Naive B cell (primary cell): ENCODE results near the gene HBA1. TPM values are rescaled to one million over a fixed set of nuclear protein-coding genes. Genes with fewer than 3 reads are reported as not detected.
"Not testable (repeated sequence)": the region's sequence is repeated elsewhere in the genome, so short reads cannot be mapped to it uniquely, and the experiment has no call there.

Source experiments
- ATAC-seq, 2 donors: fragments of 150-1000 bp; cut with Tn5 transposase; 2 replicates each; pipeline ENCODE4 v1.10.0; 2021; ENCODE audit warnings: low read depth in 2 of 2, mild to moderate bottlenecking in 2 of 2, moderate library complexity in 2 of 2
- DNase-seq: peaks from one replicate; pipeline ENCODE4 v3.0.0; 2022
- H3K27ac Mint-ChIP-seq, 6 donors: one replicate each; pipeline ENCODE4 v1.8.0; 2020 to 2022; ENCODE audit warnings: mild to moderate bottlenecking in 6 of 6, mixed read lengths in 6 of 6, moderate library complexity in 5 of 6, inconsistent platforms in 2 of 6
- H3K27me3 Mint-ChIP-seq, 3 donors: one replicate each; pipeline ENCODE4 v1.8.0; 2021 to 2022; ENCODE audit warnings: mixed read lengths in 3 of 3, mild to moderate bottlenecking in 1 of 3
- H3K36me3 Mint-ChIP-seq, 2 donors: one replicate each; pipeline ENCODE4 v1.8.0; 2020 to 2022; ENCODE audit warnings: mixed read lengths in 2 of 2, inconsistent platforms in 1 of 2, mild to moderate bottlenecking in 1 of 2
- H3K4me1 Mint-ChIP-seq, 3 donors: one replicate each; pipeline ENCODE4 v1.8.0; 2020 to 2022; ENCODE audit warnings: mixed read lengths in 3 of 3, inconsistent platforms in 1 of 3, mild to moderate bottlenecking in 1 of 3, moderate library complexity in 1 of 3
- H3K4me3 Mint-ChIP-seq, 8 donors: one replicate each; pipeline ENCODE4 v1.8.0; 2020 to 2022; ENCODE audit warnings: mild to moderate bottlenecking in 8 of 8, mixed read lengths in 8 of 8, moderate library complexity in 8 of 8, inconsistent platforms in 2 of 8
- H3K9me3 Mint-ChIP-seq, 7 donors: one replicate each; pipeline ENCODE4 v1.8.0; 2020 to 2022; ENCODE audit warnings: mixed read lengths in 7 of 7, mild to moderate bottlenecking in 5 of 7, inconsistent platforms in 2 of 7, moderate library complexity in 1 of 7
- polyA plus RNA-seq, 6 donors: library from polyadenylated mRNA; unstranded; fragments of 300-500 nt; fragmentation: Illumina TruSeq; gene quantifications; one replicate each; pipeline ENCODE4 v1.2.3, GENCODE V29; 2021; ENCODE audit warnings: low read depth in 6 of 6

Gene HBA1
- polyA plus RNA-seq, 6 donors from 2014 or later = 42.8 to 256 (median 100) TPM

DNA sequence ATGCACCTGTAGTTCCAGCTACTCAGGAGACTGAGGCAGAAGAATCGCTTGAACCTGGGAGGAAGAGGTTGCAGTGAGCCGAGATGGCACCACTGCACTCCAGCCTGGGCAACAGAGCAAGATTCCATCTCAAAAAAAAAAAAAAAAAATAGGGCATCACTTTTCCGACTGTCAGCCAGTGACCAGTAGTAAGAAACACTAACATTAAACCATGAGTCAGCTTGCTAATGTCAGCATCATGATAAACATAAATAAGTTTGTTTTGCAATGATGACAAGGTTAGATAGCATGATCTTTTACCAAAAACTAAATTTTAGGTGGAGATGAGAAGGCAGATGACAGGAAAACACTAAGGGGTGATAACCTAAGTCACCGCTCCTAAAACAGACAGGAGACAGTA lies 32.9 kb downstream of the HBA1 start:
- Mint-ChIP-seq H3K4me1 (peaks cover 5 to 24% (median 5%) of the 10 kb centered on the region in 3 donors), H3K36me3 (peaks cover 10 to 12% of the 10 kb centered on the region in 2 donors)
- not testable (repeated sequence) for H3K27me3 Mint-ChIP-seq, H3K9me3 Mint-ChIP-seq, H3K27ac Mint-ChIP-seq, ATAC-seq, DNase-seq, H3K4me3 Mint-ChIP-seq

GRCh38 chr16:211631-212180 lies 35.2 kb downstream of the HBA1 start:
- H3K9me3 Mint-ChIP-seq, ATAC-seq, H3K4me3 Mint-ChIP-seq, H3K27me3 Mint-ChIP-seq, DNase-seq: not testable (repeated sequence)
- Mint-ChIP-seq H3K36me3 (peaks cover 4 to 10% of the 10 kb centered on the region in 2 donors), H3K27ac (peak overlapping the region; percentile 20 to 85 (median 64)), H3K4me1 (peaks cover 9 to 26% (median 9%) of the 10 kb centered on the region in 3 donors)

- H3K27me3 Mint-ChIP-seq = no peaks in the 10 kb centered on the region
- peak overlapping the region in 1 of 6 donors; percentile 18 for H3K27ac Mint-ChIP-seq
- H3K4me1 Mint-ChIP-seq = peaks cover 9 to 26% (median 11%) of the 10 kb centered on the region in 3 donors
- ATAC-seq = no peak
- no peaks in the 10 kb centered on the region for H3K9me3 Mint-ChIP-seq
- peaks cover 4 to 7% of the 10 kb centered on the region in 2 donors for H3K36me3 Mint-ChIP-seq
- no peak for DNase-seq
- H3K4me3 Mint-ChIP-seq = no peak overlapping the region
Observed at GRCh38 chr16:212999-213398, 36.5 kb downstream of the HBA1 start.

- Mint-ChIP-seq H3K4me3 (no peak overlapping the region), H3K27ac (no peak overlapping the region), H3K9me3 (no peaks in the 10 kb centered on the region), H3K27me3 (no peaks in the 10 kb centered on the region), H3K4me1 (peaks cover 7 to 9% (median 7%) of the 10 kb centered on the region in 3 donors), H3K36me3 (peaks cover 9 to 10% of the 10 kb centered on the region in 2 donors)
- DNase-seq (no peak), ATAC-seq (no peak)
Observed at GRCh38 chr16:220021-220420, 43.5 kb downstream of the HBA1 start.

Other genes with a start within 250 kb of the HBA1 start
- 10 to 100 TPM; 39.0 to 57.3 (median 52.7) TPM for gene POLR3K, start 123.1 kb upstream of the HBA1 start, polyA plus RNA-seq
- 100 to 1,000 TPM in 1 of 6 donors, 10 to 100 TPM in 5; 43.3 to 111 (median 67.2) TPM for gene SNRNP25, start 122.9 kb upstream of the HBA1 start, polyA plus RNA-seq
- under 1 TPM in 1 of 6 donors, not detected in 5; 0.08 TPM for gene RHBDF1, start 104.0 kb upstream of the HBA1 start, polyA plus RNA-seq
- 100 to 1,000 TPM in 1 of 6 donors, 10 to 100 TPM in 5; 81.3 to 119 (median 84.6) TPM for gene MPG, start 98.5 kb upstream of the HBA1 start, polyA plus RNA-seq
- gene NPRL3, start 38.0 kb upstream of the HBA1 start, polyA plus RNA-seq = 10 to 100 TPM in 5 of 6 donors, 1 to 10 TPM in 1; 8.1 to 17.1 (median 11.2) TPM
- gene HBZ, start 24.0 kb upstream of the HBA1 start, polyA plus RNA-seq = not detected
- gene HBM, start 10.7 kb upstream of the HBA1 start, polyA plus RNA-seq = not detected
- gene HBA2, start 3.8 kb upstream of the HBA1 start, polyA plus RNA-seq = 1,000 to 10,000 TPM in 2 of 6 donors, 100 to 1,000 TPM in 4; 184 to 1,142 (median 693) TPM
- not detected for gene HBQ1, start 3.8 kb downstream of the HBA1 start, polyA plus RNA-seq
- 10 to 100 TPM in 5 of 6 donors, 1 to 10 TPM in 1; 9.6 to 20.4 (median 12.8) TPM for gene LUC7L, start 52.8 kb downstream of the HBA1 start, polyA plus RNA-seq
- 10 to 100 TPM; 19.3 to 28.7 (median 24.5) TPM for gene FAM234A, start 58.1 kb downstream of the HBA1 start, polyA plus RNA-seq
- gene RGS11, start 99.3 kb downstream of the HBA1 start, polyA plus RNA-seq = under 1 TPM in 1 of 6 donors, not detected in 5; 0.14 TPM
- not detected for gene ARHGDIG, start 103.9 kb downstream of the HBA1 start, polyA plus RNA-seq
- not detected for gene PDIA2, start 106.5 kb downstream of the HBA1 start, polyA plus RNA-seq
- 1 to 10 TPM in 5 of 6 donors, under 1 TPM in 1; 0.93 to 2.7 (median 1.9) TPM for gene AXIN1, start 176.0 kb downstream of the HBA1 start, polyA plus RNA-seq
- 10 to 100 TPM; 60.1 to 76.8 (median 65.7) TPM for gene MRPL28, start 193.9 kb downstream of the HBA1 start, polyA plus RNA-seq
- 10 to 100 TPM in 5 of 6 donors, 1 to 10 TPM in 1; 7.1 to 24.3 (median 17.2) TPM for gene PGAP6, start 205.3 kb downstream of the HBA1 start, polyA plus RNA-seq
- 100 to 1,000 TPM in 1 of 6 donors, 10 to 100 TPM in 5; 56.9 to 104 (median 65.1) TPM for gene NME4, start 220.5 kb downstream of the HBA1 start, polyA plus RNA-seq
- 1 to 10 TPM; 3.8 to 9.4 (median 5.2) TPM for gene DECR2, start 225.2 kb downstream of the HBA1 start, polyA plus RNA-seq
- 1 to 10 TPM; 1.0 to 4.8 (median 1.9) TPM for gene RAB11FIP3, start 249.0 kb downstream of the HBA1 start, polyA plus RNA-seq